Ovary (tissue), 9 donors: ENCODE results near the gene RANBP3. TPM values are rescaled to one million over a fixed set of nuclear protein-coding genes. Genes with fewer than 3 reads are reported as not detected.

Experiments
- DNase-seq, 5 donors: peaks; one replicate each; pipeline ENCODE4 v3.0.0-alpha.2; 2019 to 2020
- H3K27ac ChIP-seq, 2 donors: fragments of 200-600 bp; one replicate each; pipeline versions ENCODE4 v1.5.1 to v1.8.0; 2019 to 2022
- H3K27me3 ChIP-seq: fragments of 200-600 bp; one replicate; pipeline ENCODE4 v1.8.0; 2022
- H3K36me3 ChIP-seq: fragments of 200-600 bp; sonication (generic); one replicate; pipeline ENCODE4 v1.5.1; 2019
- H3K4me1 ChIP-seq: one replicate; pipeline ENCODE4 v1.8.1; 2013; ENCODE audit warnings: mild to moderate bottlenecking, moderate library complexity; ENCODE audit not compliant: insufficient read depth
- H3K4me3 ChIP-seq: fragments of 200-600 bp; sonication (generic); one replicate; pipeline ENCODE4 v1.5.1; 2017
- H3K9me3 ChIP-seq, 2 donors: fragments of 200-600 bp in 1 of 2; sonication (generic) in 1 of 2; one replicate each; pipeline versions ENCODE4 v1.5.1 to v1.8.1; 2013 to 2019; ENCODE audit warnings: mild to moderate bottlenecking in 1 of 2, moderate library complexity in 1 of 2
- EP300 ChIP-seq: sonication (generic); formaldehyde crosslinking; IDR thresholded peaks from one replicate; pipeline ENCODE4 v1.6.1; 2017; ENCODE audit warnings: antibody characterized with exemption
- POLR2A ChIP-seq: fragments of 450-650 bp; IDR thresholded peaks from one replicate; pipeline ENCODE4 v1.6.1; 2017; ENCODE audit warnings: antibody characterized with exemption, mild to moderate bottlenecking, moderate library complexity
- WGBS, 3 donors: extraction: QIAGEN DNeasy Blood & Tissue Kit in 1 of 3; methylation state at CpG; one replicate each; pipeline versions ENCODE4 v1.1.5 to v1.1.7; 2013 to 2017; 5-methylcytosine and 5-hydroxymethylcytosine counted together
- intact Hi-C, 4 donors: fragments of 100-400 bp; cut with DNase I; formaldehyde crosslinking; loops; one replicate each; pipeline versions ENCODE4 v1.11.0 to v1.15.1; 2022 to 2023
- polyA plus RNA-seq, 2 donors: library from polyadenylated mRNA; stranded (reverse); fragments of 200-250 nt in 1 of 2; fragments of 350-450 nt in 1 of 2; fragmentation: Illumina TruSeq in 1 of 2; extraction: RNeasy Lipid Tissue Mini Kit (QIAGEN cat#74804) in 1 of 2; gene quantifications; one replicate each; pipeline ENCODE4 v1.2.3, GENCODE V29; 2013 to 2014
- total RNA-seq, 7 donors: library from RNA; depleted of rRNA in 2 of 7; stranded (reverse); fragments of >200 nt in 2 of 7; fragmentation: NEBNext Ultra II Directional in 3 of 7; extraction: Animal tissue kit (Norgen Biotek cat#: 25700) in 3 of 7; gene quantifications; one replicate each; pipeline versions ENCODE4 v1.1.0 to v1.2.4, GENCODE V29; 2016 to 2023
- TF ChIP-seq, protein P1 (sequence below), 3 donors: fragments of 450-650 bp in 2 of 3; fragments of 200-600 bp in 1 of 3; IDR thresholded peaks; one replicate each; pipeline versions ENCODE4 v1.5.1 to v1.8.0; 2016 to 2022; ENCODE audit warnings: antibody characterized with exemption in 3 of 3, mild to moderate bottlenecking in 1 of 3
- donor health status: DM: no; HTN: no; CAD: no; lungs with moderate emphysema.
- donor health status: DM: no; HTN: no; CAD: no.
- donor health status: Bipolar disorder and iron deficiency.
- donor health status: DM: yes; HTN: yes; CAD: no.
- donor health status: DM: no; HTN: no; CAD: no.
- donor health status: DM: yes; HTN: yes; CAD: no.

RANBP3 gene
- total and polyA plus RNA-seq, 9 donors = 54.0 to 88.4 (median 67.9) TPM

- Histone ChIP-seq H3K4me3 (no peak overlapping the region), H3K27me3 (no peaks in the 10 kb centered on the region), H3K36me3 (no peaks in the 10 kb centered on the region), H3K27ac (no peak overlapping the region), H3K9me3 (no peaks in the 10 kb centered on the region), H3K4me1 (peaks cover 11% of the 10 kb centered on the region)
- DNase-seq = no peak
- TF ChIP-seq POLR2A (no peak), EP300 (no peak)
- TF ChIP-seq, protein P1, sequence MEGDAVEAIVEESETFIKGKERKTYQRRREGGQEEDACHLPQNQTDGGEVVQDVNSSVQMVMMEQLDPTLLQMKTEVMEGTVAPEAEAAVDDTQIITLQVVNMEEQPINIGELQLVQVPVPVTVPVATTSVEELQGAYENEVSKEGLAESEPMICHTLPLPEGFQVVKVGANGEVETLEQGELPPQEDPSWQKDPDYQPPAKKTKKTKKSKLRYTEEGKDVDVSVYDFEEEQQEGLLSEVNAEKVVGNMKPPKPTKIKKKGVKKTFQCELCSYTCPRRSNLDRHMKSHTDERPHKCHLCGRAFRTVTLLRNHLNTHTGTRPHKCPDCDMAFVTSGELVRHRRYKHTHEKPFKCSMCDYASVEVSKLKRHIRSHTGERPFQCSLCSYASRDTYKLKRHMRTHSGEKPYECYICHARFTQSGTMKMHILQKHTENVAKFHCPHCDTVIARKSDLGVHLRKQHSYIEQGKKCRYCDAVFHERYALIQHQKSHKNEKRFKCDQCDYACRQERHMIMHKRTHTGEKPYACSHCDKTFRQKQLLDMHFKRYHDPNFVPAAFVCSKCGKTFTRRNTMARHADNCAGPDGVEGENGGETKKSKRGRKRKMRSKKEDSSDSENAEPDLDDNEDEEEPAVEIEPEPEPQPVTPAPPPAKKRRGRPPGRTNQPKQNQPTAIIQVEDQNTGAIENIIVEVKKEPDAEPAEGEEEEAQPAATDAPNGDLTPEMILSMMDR (IDR thresholded peaks at IDR 0.05) = no peak
- 92 to 93% (median 92%) methylated on average over 9 of the region's 9 CpGs for WGBS, 3 donors
- intact Hi-C loops = no loop called here
These were observed 41.7 kb downstream of the RANBP3 start for GRCh38 chr19:5936292-5936592.

- Histone ChIP-seq H3K27ac (peak overlapping the region in 1 of 2 donors; percentile 6), H3K4me1 (peaks cover 11% of the 10 kb centered on the region), H3K27me3 (no peaks in the 10 kb centered on the region), H3K4me3 (no peak overlapping the region), H3K36me3 (no peaks in the 10 kb centered on the region), H3K9me3 (no peaks in the 10 kb centered on the region)
- intact Hi-C loops = no loop called here
- TF ChIP-seq POLR2A (no peak), EP300 (no peak)
- TF ChIP-seq, protein P1 (IDR thresholded peaks at IDR 0.05) = no peak
- 41 to 44% (median 43%) methylated on average over 25 of the region's 25 CpGs for WGBS, 3 donors
- no peak for DNase-seq
These were observed 42.3 kb downstream of the RANBP3 start for GRCh38 chr19:5935473-5936291.

GRCh38 chr19:5934774-5935472 is 43.0 kb downstream of the RANBP3 start:
- intact Hi-C loops = no loop called here
- no peak overlapping the region for H3K4me3 ChIP-seq
- H3K27me3 ChIP-seq = no peaks in the 10 kb centered on the region
- H3K4me1 ChIP-seq = peaks cover 11% of the 10 kb centered on the region
- no peaks in the 10 kb centered on the region for H3K9me3 ChIP-seq
- H3K36me3 ChIP-seq = no peaks in the 10 kb centered on the region
- H3K27ac ChIP-seq = peak overlapping the region in 1 of 2 donors; percentile 6
- peak in 4 of 5 donors; percentile 46 to 74 (median 52) for DNase-seq
- TF ChIP-seq, protein P1 (IDR thresholded peaks at IDR 0.05) = no peak
- TF ChIP-seq EP300 = no peak
- WGBS, 3 donors = 19 to 26% (median 20%) methylated on average over 16 of the region's 16 CpGs

- TF ChIP-seq POLR2A (no peak), EP300 (no peak)
- TF ChIP-seq, protein P1 (IDR thresholded peaks at IDR 0.05) = no peak
- H3K27ac ChIP-seq = no peak overlapping the region
- intact Hi-C loops = no loop called here
- H3K9me3 ChIP-seq = no peaks in the 10 kb centered on the region
- H3K36me3 ChIP-seq = no peaks in the 10 kb centered on the region
- H3K4me3 ChIP-seq = no peak overlapping the region
- no peaks in the 10 kb centered on the region for H3K27me3 ChIP-seq
- DNase-seq = no peak
- 82 to 88% (median 86%) methylated on average over 5 of the region's 5 CpGs for WGBS, 3 donors
- H3K4me1 ChIP-seq = peaks cover 11% of the 10 kb centered on the region
These were observed 43.9 kb downstream of the RANBP3 start for GRCh38 chr19:5934069-5934401.
